Activated CD4-positive, alpha-beta T cell treated with anti-CD3 and anti-CD28 coated beads, Interleukin-2, amount 50 U/mL, for 4 hours (primary cell): ENCODE measurements around the gene C1RL.

ENCODE experiments used
- DNase-seq, 2 experiments: peaks; one replicate each; pipeline ENCODE4 v3.0.0-alpha.2; 2020

The C1RL gene

GRCh38 chr12:7108796-7109571, at the start of gene C1RL:
Gene C1RL, minus strand, starts transcription at chr12:7109214. Its CDS starts 34 bp downstream, at chr12:7109180.
- peak; percentile 70 to 78 for DNase-seq

- no peak for DNase-seq
Observed at GRCh38 chr12:7157391-7157790, 48.4 kb upstream of the C1RL start.

GRCh38 chr12:7156259-7157197, 47.5 kb upstream of the C1RL start:
- DNase-seq, result no peak

- no peak for DNase-seq
Observed at GRCh38 chr12:7155471-7156034, 46.5 kb upstream of the C1RL start.

GRCh38 chr12:7154901-7155470, 46.0 kb upstream of the C1RL start:
- no peak for DNase-seq

GRCh38 chr12:7154042-7154441, 45.0 kb upstream of the C1RL start:
- no peak for DNase-seq

- no peak for DNase-seq
Observed at GRCh38 chr12:7152818-7153217, 43.8 kb upstream of the C1RL start.

- no peak for DNase-seq
Observed at GRCh38 chr12:7151532-7151931, 42.5 kb upstream of the C1RL start.

- no peak for DNase-seq
Observed at GRCh38 chr12:7150841-7151240, 41.8 kb upstream of the C1RL start.

GRCh38 chr12:7150356-7150755, 41.3 kb upstream of the C1RL start:
- no peak for DNase-seq

GRCh38 chr12:7146906-7147305, 37.9 kb upstream of the C1RL start:
- no peak for DNase-seq

- no peak for DNase-seq
Observed at GRCh38 chr12:7146228-7146627, 37.2 kb upstream of the C1RL start.

- DNase-seq, result no peak
Observed at GRCh38 chr12:7145671-7146070, 36.7 kb upstream of the C1RL start.

GRCh38 chr12:7144414-7145120, 35.6 kb upstream of the C1RL start:
- DNase-seq, result no peak

- DNase-seq, result no peak
Observed at GRCh38 chr12:7143564-7143963, 34.5 kb upstream of the C1RL start.

GRCh38 chr12:7142809-7143465, 33.9 kb upstream of the C1RL start:
- DNase-seq, result no peak

GRCh38 chr12:7142056-7142644, 33.1 kb upstream of the C1RL start:
- peak; percentile 51 to 55 for DNase-seq

GRCh38 chr12:7141351-7142005, 32.5 kb upstream of the C1RL start:
- DNase-seq, result no peak

GRCh38 chr12:7139200-7139599, 30.2 kb upstream of the C1RL start:
- DNase-seq, result no peak

GRCh38 chr12:7137908-7138307, 28.9 kb upstream of the C1RL start:
- DNase-seq, result no peak

GRCh38 chr12:7136676-7137075, 27.7 kb upstream of the C1RL start:
- no peak for DNase-seq
